ENCODE results near the gene TEP1.

TEP1 gene

GRCh38 chr14:20429801-20430669 is 16.7 kb upstream of the TEP1 start:
- DNase-seq: no peak

- DNase-seq: no peak
Observed at GRCh38 chr14:20428802-20429201, 15.5 kb upstream of the TEP1 start.

- DNase-seq: no peak
Observed at GRCh38 chr14:20428010-20428365, 14.7 kb upstream of the TEP1 start.

- peak; percentile 72 for DNase-seq
Observed at GRCh38 chr14:20427231-20428009, 14.1 kb upstream of the TEP1 start.

- no peak for DNase-seq
Observed at GRCh38 chr14:20424851-20425250, 11.6 kb upstream of the TEP1 start.

GRCh38 chr14:20422886-20423285 is 9.6 kb upstream of the TEP1 start:
- DNase-seq: no peak

GRCh38 chr14:20421267-20421666 is 8.0 kb upstream of the TEP1 start:
- DNase-seq: no peak

- no peak for DNase-seq
Observed at GRCh38 chr14:20419419-20419818, 6.1 kb upstream of the TEP1 start.

GRCh38 chr14:20418501-20418909 is 5.2 kb upstream of the TEP1 start:
- DNase-seq: no peak

- no peak for DNase-seq
Observed at GRCh38 chr14:20417250-20418186, 4.2 kb upstream of the TEP1 start.

GRCh38 chr14:20416223-20416622 is 2.9 kb upstream of the TEP1 start:
- DNase-seq: no peak

- peak; percentile 68 for DNase-seq
Observed at GRCh38 chr14:20415782-20416206, 2.5 kb upstream of the TEP1 start.

GRCh38 chr14:20413744-20414082 is 412 bp upstream of the TEP1 start:
- peak; percentile 35 for DNase-seq

- DNase-seq: no peak
Observed at GRCh38 chr14:20412411-20412810, 890 bp downstream of the TEP1 start.

GRCh38 chr14:20409226-20409625 is 4.1 kb downstream of the TEP1 start:
- no peak for DNase-seq

GRCh38 chr14:20403521-20403920 is 9.8 kb downstream of the TEP1 start:
- no peak for DNase-seq

GRCh38 chr14:20400965-20401593 is 12.2 kb downstream of the TEP1 start:
- no peak for DNase-seq

- DNase-seq: no peak
Observed at GRCh38 chr14:20400589-20400964, 12.7 kb downstream of the TEP1 start.

GRCh38 chr14:20397511-20397910 is 15.8 kb downstream of the TEP1 start:
- DNase-seq: no peak

GRCh38 chr14:20391505-20391904 is 21.8 kb downstream of the TEP1 start:
- no peak for DNase-seq

- DNase-seq: no peak
Observed at GRCh38 chr14:20388159-20388558, 25.1 kb downstream of the TEP1 start.

- peak; percentile 2 for DNase-seq
Observed at GRCh38 chr14:20387576-20387975, 25.7 kb downstream of the TEP1 start.
